ENCODE data around the gene FOXP2. TPM values are rescaled to one million over a fixed set of nuclear protein-coding genes. Genes with fewer than 3 reads are reported as not detected.

Gene FOXP2
- total and polyA plus RNA-seq, 2 donors (not counting 1 experiment from before 2014, with no cell fraction given): not detected

DNA sequence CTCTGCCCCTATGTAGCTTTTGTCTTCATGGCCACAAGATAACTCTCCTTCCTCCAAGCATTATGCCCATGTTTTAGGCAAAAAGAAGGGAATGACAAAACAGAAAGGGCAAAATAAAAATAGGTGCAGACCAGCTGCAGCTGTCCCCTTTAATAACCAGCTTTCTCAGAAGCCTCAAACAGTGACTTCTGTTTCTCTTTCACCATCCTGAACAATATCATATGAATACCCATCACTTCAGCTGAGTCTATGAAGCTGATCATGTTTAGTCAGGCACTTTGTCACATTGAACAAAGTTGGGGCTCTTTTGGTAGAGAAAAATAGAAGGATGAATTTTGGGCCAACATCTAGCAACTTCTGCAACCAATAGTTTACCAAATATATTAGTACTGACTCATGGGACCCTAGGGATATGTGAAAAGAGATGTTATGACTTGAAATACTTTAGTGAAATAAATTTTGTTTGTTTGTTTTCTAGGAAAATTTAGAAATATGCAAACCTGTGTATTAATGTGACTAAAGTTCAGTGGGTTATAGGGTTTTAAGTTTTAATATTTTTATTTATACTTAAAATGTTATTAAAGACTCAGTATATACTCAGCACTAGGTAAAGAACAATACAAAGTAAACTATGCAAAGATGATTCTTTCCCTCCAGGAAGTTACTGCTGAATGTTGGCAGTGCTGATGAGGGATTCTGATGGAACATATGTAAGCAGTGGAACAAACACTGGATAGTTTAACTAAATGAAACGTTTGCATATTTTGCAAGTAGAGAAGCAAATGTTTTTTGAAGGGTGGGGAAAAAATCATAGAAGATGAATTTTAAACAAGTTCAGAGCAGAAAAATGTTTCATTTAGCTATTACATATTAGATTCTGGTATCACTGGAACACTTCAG is 133.7 kb downstream of the FOXP2 start:
- Histone ChIP-seq H3K4me1 (ENCODE audit: control insufficient read depth in 2 of 2, insufficient read depth in 2 of 2, low read length in 2 of 2) (no peaks in the 10 kb centered on the region), H3K27ac (ENCODE audit: low read length in 2 of 2) (no peak overlapping the region), H3K9ac (ENCODE audit: low read length) (no peak overlapping the region), H3K4me3 (ENCODE audit: control extremely low read depth in 1 of 5, extremely low read depth in 1 of 5, insufficient read depth in 1 of 5, low read depth in 2 of 5, low read length in 4 of 5) (no peak overlapping the region), H3K36me3 (replicated peaks in 1 of 2; ENCODE audit: control extremely low read depth in 1 of 2, control insufficient read depth in 1 of 2, extremely low read depth in 1 of 2, insufficient read depth in 2 of 2, low read length in 1 of 2) (no peaks in the 10 kb centered on the region), H3K79me2 (ENCODE audit: control insufficient read depth, insufficient read depth, low read length) (no peaks in the 10 kb centered on the region), H3K27me3 (replicated peaks in 1 of 4; ENCODE audit: control extremely low read depth in 1 of 4, control insufficient read depth in 3 of 4, insufficient read depth in 4 of 4, low read length in 3 of 4) (no peaks in the 10 kb centered on the region), H2AFZ (ENCODE audit: insufficient read depth, low read depth, low read length, poor library complexity, severe bottlenecking) (no peak overlapping the region), H3K4me2 (replicated peaks; ENCODE audit: low read depth, low read length, poor library complexity, severe bottlenecking) (no peak overlapping the region), H3K9me3 (ENCODE audit: control extremely low read depth in 1 of 3, control insufficient read depth in 2 of 3, insufficient read depth in 1 of 3, low read length in 2 of 3) (no peaks in the 10 kb centered on the region), H4K20me1 (ENCODE audit: control insufficient read depth, insufficient read depth, low read length, poor library complexity, severe bottlenecking) (no peaks in the 10 kb centered on the region)
- no peaks in the 10 kb centered on the region for H3K4me1 Mint-ChIP-seq
- CTCF ChIA-PET: no interaction called here
- intact Hi-C loops (cut with micrococcal nuclease): no loop called here
- DNase-seq: no peak
- TF ChIP-seq CTCF (IDR thresholded peaks at IDR 0.05): no peak
- no peak for TF ChIP-seq EZH2 (IDR thresholded peaks at IDR 0.05; ENCODE audit: borderline replicate concordance, insufficient read depth, low read depth, low read length, poor library complexity, severe bottlenecking)
- H3K4me3 Mint-ChIP-seq: no peak overlapping the region
- H3K27ac Mint-ChIP-seq: no peak overlapping the region
- WGBS (ENCODE audit: insufficient coverage): no CpG with 5 or more reads among the region's 1 CpG
- no peaks in the 10 kb centered on the region for H3K27me3 Mint-ChIP-seq
- no peaks in the 10 kb centered on the region for H3K9me3 Mint-ChIP-seq (ENCODE audit: insufficient read depth)
- POLR2A ChIA-PET: no interaction called here
- no peak for ATAC-seq (ENCODE audit: low read depth)

DNA sequence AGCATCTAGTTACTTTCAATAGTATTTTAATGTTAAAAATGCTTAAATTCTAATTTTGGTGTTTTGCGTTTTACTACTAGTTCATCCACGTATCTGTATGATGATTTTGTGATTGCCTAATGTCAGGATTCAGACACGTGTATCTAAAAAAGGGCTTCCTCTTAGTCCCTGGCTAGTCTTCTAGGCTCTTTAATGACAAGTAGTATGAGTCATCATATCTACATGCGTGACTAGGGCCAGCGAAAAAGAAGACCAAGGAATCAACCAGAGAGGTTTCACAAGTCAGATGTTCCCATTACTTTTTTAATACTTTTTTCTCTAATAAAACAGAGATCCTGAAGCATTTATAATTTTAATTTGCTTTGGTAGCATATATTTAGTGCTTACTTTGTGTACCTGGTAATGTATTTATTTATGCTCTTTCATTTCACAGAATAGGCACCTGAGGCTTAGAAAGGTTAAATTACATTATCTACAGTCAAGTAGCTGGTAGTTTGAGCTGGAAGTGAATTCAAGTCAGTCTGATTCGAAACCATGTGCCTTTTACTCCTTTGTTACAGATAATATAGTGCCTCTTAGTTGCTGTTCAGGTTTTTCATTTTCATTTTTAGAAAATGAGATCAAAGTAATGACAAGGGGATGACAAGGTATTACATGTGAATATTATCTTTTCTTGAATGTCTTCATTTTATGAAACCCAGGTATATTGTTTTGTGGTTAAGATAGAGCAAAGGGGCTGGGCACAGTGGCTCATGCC is 140.3 kb downstream of the FOXP2 start:
- DNase-seq (no peak), ATAC-seq (ENCODE audit: low read depth) (no peak)
- no peak overlapping the region for H3K4me3 ChIP-seq (ENCODE audit: control extremely low read depth in 1 of 5, extremely low read depth in 1 of 5, insufficient read depth in 1 of 5, low read depth in 2 of 5, low read length in 4 of 5)
- Mint-ChIP-seq H3K4me1 (no peaks in the 10 kb centered on the region), H3K4me3 (no peak overlapping the region), H3K27ac (no peak overlapping the region), H3K27me3 (no peaks in the 10 kb centered on the region), H3K9me3 (ENCODE audit: insufficient read depth) (no peaks in the 10 kb centered on the region)
- no peak overlapping the region for H3K4me2 ChIP-seq (replicated peaks; ENCODE audit: low read depth, low read length, poor library complexity, severe bottlenecking)
- ChIA-PET CTCF (no interaction called here), POLR2A (no interaction called here)
- H3K79me2 ChIP-seq (ENCODE audit: control insufficient read depth, insufficient read depth, low read length): no peaks in the 10 kb centered on the region
- intact Hi-C loops (cut with micrococcal nuclease): no loop called here
- no peaks in the 10 kb centered on the region for H3K9me3 ChIP-seq (ENCODE audit: control extremely low read depth in 1 of 3, control insufficient read depth in 2 of 3, insufficient read depth in 1 of 3, low read length in 2 of 3)
- no peak overlapping the region for H3K9ac ChIP-seq (ENCODE audit: low read length)
- no peaks in the 10 kb centered on the region for H4K20me1 ChIP-seq (ENCODE audit: control insufficient read depth, insufficient read depth, low read length, poor library complexity, severe bottlenecking)
- 74% methylated on average over 4 of the region's 6 CpGs for WGBS (ENCODE audit: insufficient coverage)
- H3K36me3 ChIP-seq (replicated peaks in 1 of 2; ENCODE audit: control extremely low read depth in 1 of 2, control insufficient read depth in 1 of 2, extremely low read depth in 1 of 2, insufficient read depth in 2 of 2, low read length in 1 of 2): no peaks in the 10 kb centered on the region
- TF ChIP-seq CTCF (IDR thresholded peaks at IDR 0.05) (no peak), EZH2 (IDR thresholded peaks at IDR 0.05; ENCODE audit: borderline replicate concordance, insufficient read depth, low read depth, low read length, poor library complexity, severe bottlenecking) (no peak)
- no peaks in the 10 kb centered on the region for H3K4me1 ChIP-seq (ENCODE audit: control insufficient read depth in 2 of 2, insufficient read depth in 2 of 2, low read length in 2 of 2)
- H3K27me3 ChIP-seq (replicated peaks in 1 of 4; ENCODE audit: control extremely low read depth in 1 of 4, control insufficient read depth in 3 of 4, insufficient read depth in 4 of 4, low read length in 3 of 4): no peaks in the 10 kb centered on the region
- H2AFZ ChIP-seq (ENCODE audit: insufficient read depth, low read depth, low read length, poor library complexity, severe bottlenecking): no peak overlapping the region
- no peak overlapping the region for H3K27ac ChIP-seq (ENCODE audit: low read length in 2 of 2)

Data from B cell (primary cell).